Epithelial cell of prostate (primary cell): ENCODE results near the gene TEX47.

Experiments
- DNase-seq: peaks from one replicate; pipeline ENCODE4 v3.0.0-alpha.2; 2011; ENCODE audit warnings: low read depth, low spot score
- H3K27ac ChIP-seq: fragments of 450-650 bp; 2 replicates; pipeline ENCODE4 v1.5.1; 2017; ENCODE audit warnings: mild to moderate bottlenecking

Gene TEX47

DNA sequence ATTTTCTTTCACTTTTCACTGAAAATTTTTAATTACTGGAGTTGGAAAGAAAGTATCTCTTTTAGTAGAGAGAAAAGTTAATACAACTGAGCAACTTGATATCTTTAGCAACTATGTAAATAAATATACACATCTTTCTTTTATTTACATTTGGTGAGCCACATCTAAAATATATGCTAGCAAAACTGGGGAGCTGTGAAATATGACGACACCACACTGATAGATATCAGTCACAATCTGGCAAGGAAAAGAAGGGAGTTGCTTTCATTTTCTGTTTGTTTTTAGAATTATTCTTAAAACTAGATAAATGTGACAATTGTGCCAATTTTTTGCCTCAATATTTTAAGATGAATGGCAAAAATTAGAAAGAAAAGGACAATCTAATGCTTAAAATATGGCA lies 38.7 kb downstream of the TEX47 start:
- H3K27ac ChIP-seq: no peak overlapping the region
- no peak for DNase-seq

DNA sequence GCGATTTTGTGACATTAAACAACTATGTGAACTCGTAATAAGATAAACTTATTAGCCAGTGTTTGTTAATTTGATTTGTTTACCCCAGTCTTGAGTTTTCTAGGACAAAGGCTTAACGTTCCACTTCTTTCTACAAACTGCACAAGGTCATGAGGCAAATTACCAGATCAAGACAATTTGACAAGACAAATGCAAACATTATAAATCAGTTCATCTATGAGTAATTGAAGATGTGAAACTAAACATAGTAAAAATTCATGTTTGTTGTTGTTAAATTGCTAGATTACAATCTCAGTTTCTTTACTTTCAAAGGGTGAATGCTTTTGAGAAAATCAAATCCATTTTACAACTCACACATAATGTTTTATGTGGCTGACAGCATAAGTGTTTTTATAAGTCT lies 49.4 kb downstream of the TEX47 start:
- no peak for DNase-seq
- H3K27ac ChIP-seq: no peak overlapping the region
